IPS DF 4.7 (cell line): ENCODE results near the gene ENPP1.

Experiments
- DNase-seq: peaks from one replicate; pipeline ENCODE4 v3.0.0-alpha.2; 2013; ENCODE audit warnings: low spot score; ENCODE audit errors: extremely low read depth

Gene ENPP1

DNA sequence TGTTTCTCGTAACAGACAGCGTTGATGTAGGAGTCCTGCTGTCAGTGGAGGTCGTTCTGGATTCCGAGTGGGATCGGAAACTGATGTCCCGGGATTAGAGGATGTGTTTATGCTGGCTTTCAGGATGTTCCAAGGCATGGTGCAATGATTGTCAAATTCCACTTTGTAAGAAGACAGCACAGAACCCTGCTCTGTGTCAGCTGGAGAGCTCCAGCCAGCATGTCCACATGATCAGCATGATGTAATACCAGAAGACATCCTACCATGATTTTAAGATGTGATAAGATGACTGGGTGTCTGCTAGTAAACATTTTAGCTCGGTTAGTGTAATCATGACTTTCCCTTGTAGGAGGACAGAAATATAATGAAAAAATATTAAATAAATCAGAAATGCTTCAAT is 20.3 kb downstream of the ENPP1 start:
- DNase-seq = no peak

DNA sequence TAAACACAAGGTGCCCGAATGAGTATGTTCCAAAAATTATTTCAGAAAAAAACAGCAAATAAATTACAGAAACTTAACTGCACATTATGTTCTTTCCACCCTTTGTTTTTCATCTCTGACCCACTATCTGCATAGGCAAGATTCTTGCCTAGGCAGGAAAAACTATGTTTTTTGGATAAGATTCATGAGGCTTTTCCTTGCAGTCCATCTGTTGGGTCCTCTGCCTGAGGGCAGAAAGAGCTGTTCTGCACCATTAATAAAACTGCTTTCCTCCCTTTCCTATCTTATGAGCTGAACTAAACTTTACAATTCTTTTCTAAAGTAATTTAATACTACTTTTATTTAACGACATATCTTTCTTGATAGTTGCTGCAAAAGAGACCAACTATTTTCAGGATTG is 21.1 kb downstream of the ENPP1 start:
- no peak for DNase-seq

DNA sequence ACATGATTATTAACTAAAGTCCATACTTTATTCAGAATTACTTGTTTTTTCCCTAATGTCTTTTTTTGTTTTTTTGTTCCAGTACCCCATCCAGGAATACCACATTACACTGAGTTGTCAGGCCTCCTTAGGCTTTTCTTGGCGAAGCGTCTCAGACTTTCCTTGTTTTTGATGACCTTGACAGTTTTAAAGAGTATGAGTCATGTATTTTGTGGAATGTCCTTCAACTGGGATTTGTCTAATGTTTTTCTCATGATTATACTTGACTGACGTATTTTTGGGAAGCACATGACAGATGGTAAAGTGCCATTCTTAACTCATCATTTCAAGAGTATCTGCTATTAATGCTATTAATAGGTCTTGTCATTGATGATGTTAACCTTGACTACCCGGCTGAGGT is 23.6 kb downstream of the ENPP1 start:
- DNase-seq = no peak

DNA sequence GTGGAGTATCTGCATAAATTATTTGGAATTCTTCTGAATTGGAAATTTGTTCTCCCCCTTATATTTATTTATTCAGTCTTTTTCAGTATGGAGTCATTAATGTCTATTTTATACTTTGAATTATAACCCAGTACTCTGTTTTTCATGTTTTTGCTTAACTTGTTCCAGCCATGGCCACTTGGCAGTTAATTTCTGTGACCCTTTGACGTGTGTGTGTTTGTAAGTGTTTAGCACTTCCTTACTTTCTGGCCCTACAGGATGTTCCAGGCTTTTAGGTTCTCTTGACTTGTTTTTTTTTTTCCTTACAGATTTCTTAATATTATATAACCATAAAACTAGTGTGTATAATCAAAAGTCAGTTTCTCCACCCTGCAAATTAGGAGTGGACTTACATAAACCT is 24.1 kb downstream of the ENPP1 start:
- no peak for DNase-seq

DNA sequence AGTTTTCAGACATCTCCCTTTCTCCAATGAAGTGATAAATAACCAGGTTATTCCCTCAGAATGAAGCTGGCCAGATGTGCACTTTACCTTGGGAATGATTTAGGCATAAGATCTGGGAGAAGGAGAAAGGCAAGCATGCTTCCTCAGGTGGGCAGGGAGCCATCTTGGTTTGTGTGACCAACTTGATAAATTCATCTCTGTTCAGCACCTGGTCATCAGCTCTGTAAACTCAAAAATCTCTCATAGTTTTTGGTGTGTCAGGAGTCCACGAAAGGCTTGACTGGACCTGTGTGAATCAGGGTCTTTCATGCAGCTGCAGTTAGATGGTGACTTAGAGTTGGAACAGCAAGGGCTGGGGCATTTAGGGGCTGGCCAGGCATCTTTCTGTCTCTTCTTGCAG is 24.5 kb downstream of the ENPP1 start:
- DNase-seq = no peak

DNA sequence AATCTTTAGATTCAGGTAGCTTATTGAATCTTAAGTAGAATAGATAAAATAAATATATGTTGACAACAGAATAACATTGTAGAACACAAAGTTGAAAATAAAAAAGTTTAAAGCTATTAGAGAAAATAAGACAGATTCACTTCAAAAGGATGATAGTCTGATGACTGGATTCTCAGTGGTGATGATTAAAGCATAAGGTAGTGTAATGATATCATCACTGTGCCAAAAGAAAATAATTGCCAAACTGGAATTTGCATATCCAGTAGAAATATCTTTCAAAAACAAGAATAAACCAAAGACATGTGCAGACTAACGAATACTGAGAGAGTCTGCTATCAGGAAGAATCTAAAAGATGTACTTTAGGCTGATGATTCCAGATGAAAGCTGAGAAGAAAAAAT is 30.2 kb downstream of the ENPP1 start:
- no peak for DNase-seq

DNA sequence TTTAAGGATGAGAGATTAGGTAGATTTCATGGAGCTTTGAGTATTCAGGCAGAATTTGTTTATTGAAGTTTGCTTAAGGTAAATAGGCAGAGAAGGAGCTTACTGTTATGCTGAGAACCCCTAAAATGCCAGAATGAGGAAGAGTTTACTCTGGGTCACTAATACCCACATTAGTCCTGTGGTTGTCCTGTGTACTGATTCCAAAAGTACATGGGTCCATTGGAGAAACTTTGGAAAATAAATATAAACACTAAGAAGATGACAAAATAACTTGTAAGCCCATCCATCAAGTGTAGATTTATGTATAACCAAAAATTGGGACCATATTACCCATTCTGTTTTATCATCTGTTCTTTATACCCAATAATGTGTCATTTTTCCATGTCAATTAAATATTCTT is 31.6 kb downstream of the ENPP1 start:
- DNase-seq = no peak

DNA sequence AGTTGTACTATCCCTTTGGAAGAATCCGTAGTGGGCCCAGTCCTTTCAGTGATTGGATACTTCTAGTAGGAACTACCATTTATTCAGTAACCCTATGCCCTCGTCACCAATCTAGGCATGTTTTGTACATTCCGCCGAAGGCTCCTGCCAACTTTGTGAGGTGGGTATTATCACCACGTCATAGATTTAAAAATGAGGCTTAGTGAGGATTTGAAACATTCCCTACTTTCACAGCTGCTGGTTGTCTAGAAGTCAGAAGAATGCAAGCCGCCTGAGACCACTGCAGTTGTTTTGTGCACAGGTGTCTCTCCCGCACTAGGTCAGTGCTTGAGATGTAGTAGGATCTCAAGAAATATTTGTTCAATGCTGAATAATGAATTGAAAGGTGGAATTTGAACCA is 32.6 kb downstream of the ENPP1 start:
- DNase-seq = no peak

DNA sequence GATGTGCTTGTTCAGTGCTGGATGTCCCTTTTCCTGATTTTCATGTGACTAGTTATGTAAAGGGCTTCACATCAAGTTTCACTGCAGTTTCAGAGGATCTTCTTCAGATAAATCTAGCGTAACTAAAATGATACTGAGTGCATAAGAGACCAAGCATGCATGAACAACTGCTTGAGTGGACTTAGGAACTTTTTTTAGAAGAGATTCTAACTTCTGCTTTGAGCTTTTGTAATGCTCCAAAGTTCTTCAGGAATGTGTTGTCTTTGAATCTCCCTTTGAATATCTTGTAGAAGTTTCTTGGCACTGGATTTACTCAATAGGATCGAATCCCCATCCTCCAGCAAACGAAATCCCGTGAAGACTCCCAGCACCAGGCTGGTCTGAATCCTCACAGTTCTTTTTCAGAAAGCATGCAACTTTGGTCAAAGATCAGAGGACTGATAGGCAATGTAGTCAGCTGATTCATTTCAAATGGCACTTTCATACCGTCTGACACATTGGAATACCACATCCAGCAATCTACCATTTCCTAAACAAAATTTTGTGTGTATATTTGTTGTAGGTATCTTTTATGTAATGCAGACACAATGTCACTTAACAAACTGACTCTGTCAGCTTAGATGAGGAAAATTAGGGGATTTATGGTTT is 33.2 kb downstream of the ENPP1 start:
- DNase-seq = no peak

DNA sequence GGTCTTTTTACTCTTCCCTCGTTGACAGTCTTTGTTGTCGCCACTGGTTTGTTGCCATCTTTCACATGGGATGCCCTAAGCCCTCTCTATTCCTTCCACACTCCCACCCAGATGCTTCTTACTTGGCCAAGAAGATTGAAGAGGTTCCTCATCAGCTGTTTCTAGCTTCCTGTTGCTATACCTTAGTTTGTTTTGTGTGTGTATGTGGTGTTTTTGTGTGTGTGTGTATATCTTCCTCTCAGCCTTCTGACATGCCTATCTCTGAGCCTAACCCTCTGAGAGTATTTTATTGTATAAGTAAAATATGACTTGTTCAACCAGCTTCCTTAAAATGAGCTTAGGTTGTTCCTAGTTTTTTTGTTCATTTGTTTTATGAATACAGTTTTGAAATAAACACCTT is 35.9 kb downstream of the ENPP1 start:
- DNase-seq = no peak

DNA sequence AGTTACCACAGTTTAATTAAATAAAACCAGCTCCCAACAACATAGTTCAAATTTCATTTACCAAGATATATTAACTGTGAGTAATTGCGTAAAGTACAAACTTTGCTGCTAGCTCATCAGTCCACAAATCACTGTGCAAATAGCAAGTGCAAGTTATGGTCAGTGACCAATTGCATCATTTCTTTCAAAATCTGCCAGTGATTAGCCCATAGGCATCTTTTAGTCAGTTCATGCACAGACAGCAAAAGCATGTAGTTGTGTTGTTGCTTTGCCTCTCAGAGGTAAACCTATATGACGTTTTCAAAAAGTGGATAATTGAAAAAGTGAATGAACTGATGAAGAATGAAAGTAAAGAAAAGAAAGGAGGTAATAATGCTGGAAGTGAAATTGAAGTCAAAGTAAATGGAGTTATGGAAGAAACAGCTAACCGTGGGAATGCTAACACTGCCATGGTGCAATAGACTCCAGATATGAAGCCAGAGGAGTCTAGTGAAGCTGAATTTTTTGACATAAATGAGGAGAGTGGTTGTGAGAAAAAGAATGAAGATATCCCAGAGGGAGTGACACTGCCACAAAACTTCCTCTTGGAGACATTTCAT is 36.5 kb downstream of the ENPP1 start:
- no peak for DNase-seq

DNA sequence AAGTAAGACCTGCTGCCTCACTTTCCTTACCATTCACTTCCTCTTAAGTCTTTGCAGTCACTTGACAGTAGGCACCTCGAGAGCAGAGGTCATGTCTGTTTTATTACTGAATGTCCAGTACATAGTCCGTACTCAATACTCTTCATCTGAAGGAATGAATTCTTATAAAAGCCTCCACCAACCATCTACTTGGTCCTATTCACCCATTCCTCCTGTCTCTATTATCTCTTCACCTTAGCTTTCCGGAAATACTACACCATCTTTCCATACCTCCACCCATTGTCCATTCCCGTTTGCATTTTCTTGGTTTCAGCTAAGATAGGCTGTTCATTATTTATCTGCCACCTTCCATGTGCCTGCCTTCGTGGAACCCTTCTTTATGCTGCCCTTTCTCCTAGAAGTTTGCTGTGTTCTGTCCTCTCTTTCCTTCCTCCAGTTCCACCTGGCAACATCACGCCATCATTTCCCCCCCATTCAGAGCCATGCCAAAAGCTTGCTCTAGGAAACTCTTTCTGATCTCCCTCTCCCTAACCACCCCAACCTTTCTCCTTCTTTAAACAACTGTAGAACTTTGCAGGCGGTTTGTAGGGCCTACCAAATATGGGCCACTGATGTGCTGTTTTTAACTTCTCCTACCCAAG is 38.3 kb downstream of the ENPP1 start:
- DNase-seq = no peak

DNA sequence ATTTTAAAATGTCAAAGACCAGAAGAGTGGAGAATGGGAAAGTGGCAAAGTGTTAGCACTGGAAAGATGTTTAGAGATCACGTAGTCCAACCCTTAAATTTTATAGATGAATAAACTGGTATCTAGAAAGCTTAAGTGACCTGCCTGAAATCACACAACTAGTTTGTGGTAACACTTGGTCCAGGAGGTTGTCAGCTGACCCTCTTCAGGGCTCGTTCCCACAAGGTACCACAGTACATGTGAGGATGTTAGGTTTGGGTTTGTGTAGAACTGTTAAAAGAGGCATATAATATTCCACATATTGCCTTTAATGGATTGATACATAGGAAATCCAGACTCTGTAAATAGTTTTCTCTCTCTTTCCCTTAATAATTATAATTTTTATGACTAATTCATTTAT is 39.1 kb downstream of the ENPP1 start:
- DNase-seq = no peak

DNA sequence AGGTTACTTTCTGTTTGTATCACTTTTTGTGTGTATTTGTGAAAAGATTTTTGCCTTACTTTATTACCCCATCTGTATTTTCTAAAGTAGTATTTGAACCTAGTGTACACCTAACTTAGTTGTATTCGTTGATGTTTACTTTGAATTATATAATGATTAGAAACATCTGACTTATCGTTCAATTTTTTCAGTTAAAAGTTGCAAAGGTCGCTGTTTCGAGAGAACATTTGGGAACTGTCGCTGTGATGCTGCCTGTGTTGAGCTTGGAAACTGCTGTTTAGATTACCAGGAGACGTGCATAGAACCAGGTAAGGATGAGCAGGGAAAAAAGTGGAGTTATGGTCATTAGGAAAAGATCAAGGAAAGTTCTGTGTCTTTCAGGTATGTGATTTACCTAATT is 42.0 kb downstream of the ENPP1 start:
- DNase-seq = no peak

DNA sequence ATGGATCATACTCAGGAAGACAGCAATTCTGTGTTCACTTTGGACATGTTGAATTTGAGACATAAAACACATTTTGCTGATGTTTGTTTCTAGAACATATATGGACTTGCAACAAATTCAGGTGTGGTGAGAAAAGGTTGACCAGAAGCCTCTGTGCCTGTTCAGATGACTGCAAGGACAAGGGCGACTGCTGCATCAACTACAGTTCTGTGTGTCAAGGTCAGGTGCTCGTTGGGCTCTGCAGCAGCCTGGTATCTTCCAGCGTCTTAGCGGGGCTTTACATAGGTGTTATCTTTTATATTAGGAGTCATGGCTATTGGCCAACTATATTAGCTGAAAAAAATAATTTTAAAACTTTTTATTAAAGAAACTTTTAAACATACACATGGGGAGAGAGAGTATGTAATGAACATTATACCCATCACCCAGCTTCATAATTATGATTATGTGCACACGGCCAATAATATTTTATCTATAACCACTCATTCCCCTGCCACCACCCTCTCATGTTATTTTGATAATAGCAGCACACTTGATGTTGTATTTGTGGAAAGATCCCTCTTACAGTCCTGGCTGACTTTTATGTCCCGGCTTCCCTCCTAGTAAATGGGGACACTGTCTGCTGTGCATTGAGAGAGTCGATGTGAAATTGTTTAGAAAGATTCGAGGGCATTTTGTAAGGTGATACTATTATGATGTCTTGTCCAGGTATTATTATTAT is 43.4 kb downstream of the ENPP1 start:
- no peak for DNase-seq

DNA sequence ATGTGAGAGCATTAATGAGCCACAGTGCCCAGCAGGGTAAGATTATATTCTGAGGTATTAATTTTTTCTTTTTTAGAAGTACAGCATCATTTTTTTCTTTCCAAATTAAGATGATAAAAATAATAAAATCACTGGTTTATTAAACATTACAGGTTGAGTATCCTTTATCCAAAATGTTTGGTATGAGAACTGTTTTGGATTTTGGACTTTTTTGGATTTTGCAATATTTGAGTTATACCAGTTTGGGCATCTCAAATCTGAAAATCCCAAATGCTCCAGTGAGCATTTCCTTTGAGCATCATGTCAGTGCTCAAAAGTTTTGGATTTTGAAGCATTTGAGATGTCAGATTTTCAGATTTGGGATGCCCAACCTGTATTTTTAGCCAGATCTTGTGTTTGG is 44.4 kb downstream of the ENPP1 start:
- DNase-seq = no peak

DNA sequence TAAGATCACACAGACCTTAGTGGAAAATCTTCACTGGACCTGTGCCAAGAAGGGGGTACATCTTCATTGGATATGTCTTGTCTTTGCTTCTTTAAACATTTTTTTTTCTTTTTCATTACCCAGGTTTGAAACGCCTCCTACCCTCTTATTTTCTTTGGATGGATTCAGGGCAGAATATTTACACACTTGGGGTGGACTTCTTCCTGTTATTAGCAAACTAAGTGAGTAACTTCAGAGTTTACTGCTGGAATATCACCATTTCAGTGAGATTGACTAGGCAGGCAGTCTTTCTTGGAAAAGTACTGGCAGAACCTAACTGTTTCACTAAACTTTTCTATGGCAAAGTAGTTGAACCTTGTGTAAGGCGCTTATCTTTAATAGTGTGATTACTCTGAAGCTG is 47.0 kb downstream of the ENPP1 start:
- no peak for DNase-seq

DNA sequence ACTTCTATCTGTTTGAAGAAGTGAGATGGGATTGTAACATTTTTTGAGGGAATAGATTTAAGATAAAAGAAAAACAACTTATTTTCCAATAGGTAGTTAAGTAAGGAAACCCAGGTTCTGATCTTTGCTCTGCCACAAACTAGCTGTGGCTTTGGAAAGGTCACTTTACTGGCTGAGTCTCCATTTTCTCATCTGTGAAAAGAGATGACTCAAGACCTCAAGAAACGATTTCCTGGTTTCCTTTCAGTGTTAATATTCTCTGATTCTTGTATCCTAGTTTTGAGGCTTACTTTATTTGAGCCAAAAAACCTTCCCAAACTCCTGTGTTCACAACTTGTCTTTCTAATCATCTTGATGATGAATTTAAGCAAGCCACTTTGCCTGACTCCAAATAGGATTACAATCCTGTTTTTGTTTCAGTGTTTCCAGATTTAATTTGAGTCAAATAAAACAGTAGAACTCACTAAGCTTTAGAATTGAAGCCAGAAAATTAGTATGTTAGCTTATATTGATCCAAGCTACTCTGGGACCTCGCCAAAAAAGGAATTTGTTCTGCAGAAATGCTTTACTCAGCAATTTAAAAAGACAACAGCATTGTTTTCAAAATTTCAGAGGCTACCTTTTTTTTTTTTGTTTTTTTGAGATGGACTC is 51.1 kb downstream of the ENPP1 start:
- DNase-seq = no peak

DNA sequence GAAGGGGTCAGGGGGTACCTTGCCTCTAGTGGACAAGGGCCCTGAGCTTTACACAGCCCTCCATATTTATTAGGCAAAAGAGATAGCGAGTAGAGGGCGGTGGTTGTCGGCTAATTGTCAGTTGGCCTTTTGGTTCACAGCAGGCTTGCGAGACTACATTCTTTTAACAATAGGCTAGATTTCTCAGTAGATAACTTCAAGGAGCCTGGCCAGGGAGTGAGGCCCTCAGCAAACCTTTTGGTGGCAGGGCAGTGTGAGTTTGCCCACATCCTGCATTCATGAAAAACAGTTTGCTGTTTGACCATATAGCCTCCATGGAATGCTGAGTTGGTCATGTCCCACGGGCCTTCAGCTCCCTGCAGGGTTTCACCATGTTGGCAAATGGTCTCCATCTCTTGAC is 51.8 kb downstream of the ENPP1 start:
- DNase-seq = peak; percentile 14

DNA sequence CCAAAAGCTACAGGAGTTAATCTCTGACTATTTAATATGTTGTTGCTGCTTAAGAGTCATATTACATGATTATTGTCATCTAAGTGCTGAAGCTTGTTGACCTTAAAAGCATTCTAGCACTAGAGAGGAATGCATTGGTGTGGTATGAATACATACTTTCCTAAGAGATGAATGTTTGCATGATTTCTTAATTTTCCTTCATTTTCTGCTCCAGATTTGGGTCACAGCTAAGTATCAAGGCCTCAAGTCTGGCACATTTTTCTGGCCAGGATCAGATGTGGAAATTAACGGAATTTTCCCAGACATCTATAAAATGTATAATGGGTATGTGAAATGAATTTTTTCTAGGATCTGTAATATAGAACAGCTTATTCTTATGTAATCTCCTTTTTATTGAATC is 53.6 kb downstream of the ENPP1 start:
- no peak for DNase-seq

DNA sequence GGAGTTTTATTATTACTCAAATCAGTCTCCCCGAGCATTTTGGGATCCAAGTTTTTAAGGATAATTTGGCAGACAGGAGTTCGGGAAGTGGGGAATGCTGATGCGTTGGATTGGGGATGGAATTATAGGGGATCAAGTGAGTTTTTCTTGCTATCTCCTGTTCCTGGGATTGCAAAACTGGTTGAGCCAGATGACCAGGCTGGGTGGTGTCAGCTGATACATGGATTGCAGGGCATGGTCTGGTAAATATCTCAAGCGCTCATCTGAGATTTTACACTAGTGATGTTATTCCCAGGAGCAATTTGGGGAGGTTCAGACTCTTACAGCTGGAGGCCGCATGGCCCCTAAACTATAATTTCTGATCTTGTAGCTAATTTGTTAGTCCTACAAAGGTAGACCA is 54.7 kb downstream of the ENPP1 start:
- DNase-seq = no peak

DNA sequence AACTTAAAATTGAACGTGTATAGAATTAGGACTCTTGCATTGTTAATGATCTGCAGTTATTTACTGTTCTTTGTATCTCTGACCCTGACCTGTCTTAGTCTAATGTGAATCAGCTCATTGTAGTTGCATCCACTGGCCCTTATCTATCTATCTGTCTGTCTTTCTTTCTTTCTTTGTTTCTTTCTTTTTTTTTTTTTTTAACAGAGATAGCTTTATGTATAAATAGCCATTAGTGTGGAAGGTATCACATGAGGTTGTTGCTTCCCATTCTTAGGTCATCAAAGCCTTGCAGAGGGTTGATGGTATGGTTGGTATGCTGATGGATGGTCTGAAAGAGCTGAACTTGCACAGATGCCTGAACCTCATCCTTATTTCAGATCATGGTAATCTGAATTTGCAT is 59.9 kb downstream of the ENPP1 start:
- DNase-seq = no peak
